Fibroblast of lung (primary cell): ENCODE data around the gene RTP2. TPM values are rescaled to one million over a fixed set of nuclear protein-coding genes. Genes with fewer than 3 reads are reported as not detected.

ENCODE experiments used
- DNase-seq, 2 donors: peaks; one replicate each; pipeline versions ENCODE4 v3.0.0 to v3.0.0-alpha.2; 2010; ENCODE audit warnings: low read depth in 2 of 2
- H2AFZ ChIP-seq: 2 replicates; pipeline ENCODE4 v1.5.1; 2012; ENCODE audit warnings: low read length, control low read depth, inconsistent platforms
- H3K27ac ChIP-seq: 2 replicates; pipeline ENCODE4 v1.5.1; 2011; ENCODE audit warnings: low read length, control low read depth; ENCODE audit not compliant: insufficient read depth
- H3K27me3 ChIP-seq: 2 replicates; pipeline ENCODE4 v1.5.1; 2011; ENCODE audit warnings: mild to moderate bottlenecking, low read length; ENCODE audit not compliant: control insufficient read depth, insufficient read depth
- H3K36me3 ChIP-seq: 2 replicates; pipeline ENCODE4 v1.5.1; 2011; ENCODE audit warnings: low read length; ENCODE audit not compliant: control insufficient read depth, insufficient read depth
- H3K4me1 ChIP-seq: 2 replicates; pipeline ENCODE4 v1.5.1; 2011; ENCODE audit warnings: low read length; ENCODE audit not compliant: control insufficient read depth, insufficient read depth; ENCODE audit errors: extremely low read depth
- H3K4me2 ChIP-seq: 2 replicates; pipeline ENCODE4 v1.5.1; 2011; ENCODE audit warnings: low read length, control low read depth; ENCODE audit not compliant: insufficient read depth; ENCODE audit errors: extremely low read depth
- H3K4me3 ChIP-seq, 4 experiments: fragments of 200-600 bp in 1 of 4; sonication (generic) in 1 of 4; replicated peaks in 1 of 4; 2 replicates each; pipeline ENCODE4 v1.5.1; 2011 to 2016; ENCODE audit warnings: low read length in 4 of 4, low read depth in 3 of 4, mild to moderate bottlenecking in 3 of 4, control low read depth in 2 of 4, inconsistent platforms in 1 of 4, mixed read lengths in 1 of 4; ENCODE audit not compliant: insufficient read depth in 1 of 4; ENCODE audit errors: control extremely low read depth in 1 of 4
- H3K79me2 ChIP-seq: 2 replicates; pipeline ENCODE4 v1.5.1; 2012; ENCODE audit warnings: mild to moderate bottlenecking, low read length, inconsistent platforms; ENCODE audit not compliant: control insufficient read depth, insufficient read depth
- H3K9ac ChIP-seq: 2 replicates; pipeline ENCODE4 v1.5.1; 2011; ENCODE audit warnings: mild to moderate bottlenecking, low read length, control low read depth; ENCODE audit not compliant: insufficient read depth
- H3K9me3 ChIP-seq: 2 replicates; pipeline ENCODE4 v1.5.1; 2012; ENCODE audit warnings: low read depth, low read length; ENCODE audit not compliant: control insufficient read depth, insufficient read depth
- H4K20me1 ChIP-seq: 2 replicates; pipeline ENCODE4 v1.5.1; 2011; ENCODE audit warnings: low read length; ENCODE audit not compliant: control insufficient read depth, insufficient read depth; ENCODE audit errors: extremely low read depth
- EZH2 ChIP-seq: IDR thresholded peaks from 2 replicates; pipeline ENCODE4 v1.5.1; 2012; ENCODE audit warnings: low read length, control low read depth, mild to moderate bottlenecking; ENCODE audit errors: missing control alignments
- polyA plus RNA-seq, 2 donors: library from polyadenylated mRNA; depleted of rRNA in 1 of 2; stranded (reverse) in 1 of 2; unstranded in 1 of 2; fragments of >200 nt; gene quantifications; 2 replicates each; pipeline ENCODE4 v1.2.1, GENCODE V29; 2011 to 2012; ENCODE audit warnings: missing spikeins in 1 of 2
- total RNA-seq: library from RNA; depleted of rRNA; stranded (reverse); fragments of >200 nt; gene quantifications from 2 replicates; pipeline ENCODE4 v1.2.1, GENCODE V29; 2014
- TF ChIP-seq, protein P1 (sequence below), 2 donors: IDR thresholded peaks in 1 of 2; conservative IDR thresholded peaks in 1 of 2; 1 replicate in 1 of 2; 2 replicates in 1 of 2; pipeline ENCODE4 v1.5.1; 2011 to 2012; ENCODE audit warnings: low read length in 2 of 2, control low read depth in 1 of 2, inconsistent platforms in 1 of 2, low read depth in 1 of 2, mild to moderate bottlenecking in 1 of 2

Gene RTP2
- total and polyA plus RNA-seq, 2 donors (not counting 1 experiment from before 2014, with no cell fraction given), result not detected

- TF ChIP-seq EZH2, result no peak
- TF ChIP-seq, protein P1, sequence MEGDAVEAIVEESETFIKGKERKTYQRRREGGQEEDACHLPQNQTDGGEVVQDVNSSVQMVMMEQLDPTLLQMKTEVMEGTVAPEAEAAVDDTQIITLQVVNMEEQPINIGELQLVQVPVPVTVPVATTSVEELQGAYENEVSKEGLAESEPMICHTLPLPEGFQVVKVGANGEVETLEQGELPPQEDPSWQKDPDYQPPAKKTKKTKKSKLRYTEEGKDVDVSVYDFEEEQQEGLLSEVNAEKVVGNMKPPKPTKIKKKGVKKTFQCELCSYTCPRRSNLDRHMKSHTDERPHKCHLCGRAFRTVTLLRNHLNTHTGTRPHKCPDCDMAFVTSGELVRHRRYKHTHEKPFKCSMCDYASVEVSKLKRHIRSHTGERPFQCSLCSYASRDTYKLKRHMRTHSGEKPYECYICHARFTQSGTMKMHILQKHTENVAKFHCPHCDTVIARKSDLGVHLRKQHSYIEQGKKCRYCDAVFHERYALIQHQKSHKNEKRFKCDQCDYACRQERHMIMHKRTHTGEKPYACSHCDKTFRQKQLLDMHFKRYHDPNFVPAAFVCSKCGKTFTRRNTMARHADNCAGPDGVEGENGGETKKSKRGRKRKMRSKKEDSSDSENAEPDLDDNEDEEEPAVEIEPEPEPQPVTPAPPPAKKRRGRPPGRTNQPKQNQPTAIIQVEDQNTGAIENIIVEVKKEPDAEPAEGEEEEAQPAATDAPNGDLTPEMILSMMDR (conservative IDR thresholded peaks at IDR 0.05 in 1 of 2, IDR thresholded peaks at IDR 0.05 in 1 of 2; ENCODE audit: low read depth in 1 of 2, low read length in 2 of 2), result peak; percentile 97 to 98
- Histone ChIP-seq H2AFZ (no peak overlapping the region), H3K4me2 (no peak overlapping the region), H3K79me2 (no peaks in the 10 kb centered on the region), H3K4me1 (no peaks in the 10 kb centered on the region), H3K27me3 (peaks cover 9% of the 10 kb centered on the region), H3K9me3 (no peaks in the 10 kb centered on the region), H3K27ac (no peak overlapping the region), H3K4me3 (no peak overlapping the region), H3K36me3 (no peaks in the 10 kb centered on the region), H3K9ac (no peak overlapping the region), H4K20me1 (no peaks in the 10 kb centered on the region)
- DNase-seq, result peak; percentile 60 to 74
Measured at GRCh38 chr3:187679638-187680396, 22.5 kb downstream of the RTP2 start.

DNA sequence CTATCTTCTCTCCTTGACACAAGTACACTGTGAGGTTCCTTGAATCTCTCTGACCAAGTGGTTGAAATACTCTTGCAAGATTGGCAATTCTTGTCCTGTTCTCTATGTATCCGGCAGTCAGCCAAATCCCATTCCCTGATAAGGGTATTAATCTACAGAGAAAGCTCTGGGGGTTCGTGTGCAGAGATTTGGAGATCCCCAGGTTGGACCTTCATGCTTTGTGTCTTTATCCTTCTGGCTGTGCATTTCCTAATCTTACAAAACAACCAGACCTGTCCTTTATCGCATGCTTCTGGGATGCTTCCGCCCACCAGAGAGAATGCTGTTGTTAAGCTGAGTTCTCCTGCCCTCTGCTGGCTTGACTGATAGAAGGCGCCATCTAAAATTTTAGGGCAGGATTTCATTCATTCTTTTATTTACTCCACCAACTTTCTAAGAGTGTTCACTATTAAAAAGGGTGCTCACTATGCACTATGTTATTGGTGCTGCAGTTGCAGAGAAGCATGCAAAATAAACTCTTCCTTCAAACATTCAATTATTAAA is 23.6 kb downstream of the RTP2 start:
- Histone ChIP-seq H3K4me2 (no peak overlapping the region), H3K27ac (no peak overlapping the region), H3K36me3 (no peaks in the 10 kb centered on the region), H4K20me1 (no peaks in the 10 kb centered on the region), H2AFZ (no peak overlapping the region), H3K27me3 (peaks cover 10% of the 10 kb centered on the region), H3K79me2 (no peaks in the 10 kb centered on the region), H3K9ac (no peak overlapping the region), H3K4me3 (no peak overlapping the region), H3K9me3 (no peaks in the 10 kb centered on the region), H3K4me1 (no peaks in the 10 kb centered on the region)
- TF ChIP-seq EZH2, result no peak
- TF ChIP-seq, protein P1 (conservative IDR thresholded peaks at IDR 0.05 in 1 of 2, IDR thresholded peaks at IDR 0.05 in 1 of 2; ENCODE audit: low read depth in 1 of 2, low read length in 2 of 2), result peak; percentile 69 to 90
- DNase-seq, result peak; percentile 51 to 52

GRCh38 chr3:187677604-187678003 is 24.8 kb downstream of the RTP2 start:
- Histone ChIP-seq H4K20me1 (no peaks in the 10 kb centered on the region), H3K27me3 (peaks cover 18% of the 10 kb centered on the region), H3K9me3 (no peaks in the 10 kb centered on the region), H3K4me3 (no peak overlapping the region), H3K4me1 (no peaks in the 10 kb centered on the region), H3K36me3 (no peaks in the 10 kb centered on the region), H3K27ac (no peak overlapping the region), H3K9ac (no peak overlapping the region), H3K79me2 (no peaks in the 10 kb centered on the region), H2AFZ (no peak overlapping the region), H3K4me2 (no peak overlapping the region)
- no peak for TF ChIP-seq EZH2
- TF ChIP-seq, protein P1 (conservative IDR thresholded peaks at IDR 0.05 in 1 of 2, IDR thresholded peaks at IDR 0.05 in 1 of 2; ENCODE audit: low read depth in 1 of 2, low read length in 2 of 2), result no peak
- peak in 1 of 2 donors; percentile 23 for DNase-seq
